Medulla oblongata (tissue), 1 donor: ENCODE measurements around the gene SCEL.
"Not testable (repeated sequence)": the region's sequence is repeated elsewhere in the genome, so short reads cannot be mapped to it uniquely, and the experiment has no call there.

Experiments
- DNase-seq: peaks from one replicate; pipeline ENCODE4 v3.0.0-alpha.2; 2015; ENCODE audit errors: extremely low spot score

SCEL gene

DNA sequence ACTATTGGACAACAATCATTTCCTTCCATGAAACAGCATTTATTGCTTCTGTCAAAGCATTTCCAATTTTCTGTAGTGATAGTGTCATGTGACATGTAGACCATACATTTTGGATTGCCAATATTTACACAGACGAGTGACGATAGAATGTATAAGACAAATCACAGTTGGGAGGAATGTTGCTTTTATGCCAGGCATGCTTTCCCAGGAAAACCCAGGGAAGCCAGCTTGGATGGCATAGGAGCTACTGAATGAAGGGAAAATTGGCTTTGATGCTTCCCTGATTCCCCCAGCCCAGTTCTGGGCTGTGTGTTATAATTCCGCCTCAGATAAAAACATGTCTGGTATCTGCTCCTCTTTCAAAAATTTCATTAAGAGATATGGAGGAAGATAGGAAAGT lies 22.5 kb downstream of the SCEL start:
- DNase-seq: no peak

DNA sequence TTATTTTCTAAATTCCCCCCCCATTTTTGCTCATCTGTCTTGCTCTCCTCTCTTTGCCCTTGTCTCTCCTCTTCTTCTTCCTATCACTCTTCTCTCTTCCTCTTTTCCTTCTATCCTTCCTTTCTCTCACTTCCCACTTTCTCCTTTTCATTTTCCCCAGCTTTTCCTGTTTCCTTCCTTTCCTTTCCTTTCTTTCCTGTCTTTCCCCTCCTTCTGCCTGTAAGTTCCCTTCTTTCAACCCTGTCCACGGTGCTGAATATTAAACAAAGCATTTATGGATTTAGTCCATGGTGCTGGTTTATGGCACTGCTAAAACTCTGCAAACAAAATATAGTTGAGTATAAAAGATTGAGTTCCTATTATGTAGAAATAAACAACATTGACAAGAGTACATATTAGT lies 27.6 kb downstream of the SCEL start:
- no peak for DNase-seq

DNA sequence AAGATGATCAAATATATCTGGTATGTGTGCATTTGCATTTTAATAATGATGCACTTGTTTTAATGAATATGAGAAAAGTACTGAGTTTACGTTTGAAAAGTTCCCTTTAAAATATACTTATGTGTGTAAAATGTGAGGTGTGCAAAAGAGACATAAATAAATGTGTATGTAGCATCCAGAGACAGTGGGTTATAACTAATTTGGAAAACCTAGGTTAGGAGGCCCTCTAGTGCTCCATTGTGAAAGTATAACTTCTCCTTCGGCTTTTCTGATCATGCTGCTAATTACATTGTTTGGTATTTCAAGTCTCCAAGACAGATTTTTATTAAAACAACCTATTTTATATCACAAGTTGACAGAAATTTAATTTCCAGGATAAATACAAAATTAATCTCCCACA lies 30.1 kb downstream of the SCEL start:
- peak; percentile 72 for DNase-seq

DNA sequence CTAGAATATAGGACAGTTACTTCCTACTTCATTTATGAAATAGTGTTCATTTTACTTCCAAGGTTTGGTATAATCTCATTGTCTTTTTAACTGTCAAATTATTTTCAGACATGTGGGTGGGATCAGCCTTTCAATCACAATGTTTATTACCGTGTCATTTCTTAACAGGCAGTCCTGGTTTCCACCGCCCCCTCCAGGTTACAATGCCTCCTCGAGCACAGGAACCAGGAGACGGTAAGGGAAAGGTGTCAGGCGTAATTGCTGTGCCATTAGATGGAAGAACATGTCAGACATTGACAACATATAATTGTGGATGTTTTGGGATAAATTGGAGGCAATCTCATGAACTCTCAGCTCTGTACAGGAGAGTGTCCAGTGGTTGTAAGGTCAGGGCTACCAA lies 36.5 kb downstream of the SCEL start:
- DNase-seq: no peak

DNA sequence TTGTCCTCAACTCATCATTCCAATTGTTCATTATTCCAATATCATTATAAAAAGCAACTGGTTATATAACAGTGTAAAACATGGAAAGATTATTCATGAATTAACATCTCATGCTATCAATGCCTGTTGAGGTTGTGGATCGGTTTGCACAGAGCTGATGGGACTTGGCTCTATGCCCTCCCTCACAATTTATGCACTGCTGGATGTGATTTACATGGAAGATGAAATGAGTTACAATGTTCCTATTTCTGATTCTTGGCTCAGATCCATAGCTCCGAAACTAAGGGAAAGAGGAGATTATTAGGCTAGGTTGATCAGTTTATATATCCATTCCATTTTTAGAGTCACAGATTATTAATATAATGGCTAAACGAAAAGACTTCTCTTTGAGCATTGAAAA lies 38.6 kb downstream of the SCEL start:
- DNase-seq: no peak

DNA sequence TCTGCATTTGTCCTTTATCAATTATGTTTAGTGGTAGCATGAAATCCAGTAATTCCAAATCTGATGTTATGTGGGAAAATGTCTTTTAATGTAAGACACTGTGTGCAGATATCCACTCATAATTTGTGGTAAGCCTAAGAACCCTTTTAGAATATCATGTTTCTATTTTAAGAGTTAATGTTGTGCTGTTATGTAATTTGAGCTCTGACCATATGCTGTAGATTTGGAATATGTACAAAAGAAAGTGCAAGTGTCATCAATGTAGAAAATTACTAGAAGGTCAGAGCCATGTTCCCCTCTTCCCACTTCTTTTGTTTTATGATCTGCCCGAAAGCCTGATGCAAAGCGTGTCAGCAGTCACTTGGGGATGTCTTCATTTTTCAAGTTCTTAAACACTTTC lies 44.5 kb downstream of the SCEL start:
- DNase-seq: no peak

DNA sequence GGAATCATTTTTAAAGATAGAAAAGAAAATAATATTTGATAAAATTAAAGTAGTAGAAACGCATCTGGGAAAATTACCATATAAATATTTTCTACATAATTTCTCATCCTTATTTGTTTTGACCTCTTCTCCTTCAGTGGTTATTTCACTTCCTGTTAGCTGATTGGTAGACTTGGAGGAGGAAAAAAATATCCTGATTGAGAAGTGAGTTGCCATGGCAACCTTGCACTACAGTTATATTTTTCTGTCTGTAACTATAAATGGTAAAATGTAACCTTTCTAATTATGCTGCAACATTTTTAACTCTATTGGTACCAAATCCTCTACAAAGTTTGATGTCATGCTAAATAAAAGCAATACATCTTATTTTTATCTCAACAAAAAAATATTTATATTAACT lies 45.2 kb downstream of the SCEL start:
- no peak for DNase-seq

DNA sequence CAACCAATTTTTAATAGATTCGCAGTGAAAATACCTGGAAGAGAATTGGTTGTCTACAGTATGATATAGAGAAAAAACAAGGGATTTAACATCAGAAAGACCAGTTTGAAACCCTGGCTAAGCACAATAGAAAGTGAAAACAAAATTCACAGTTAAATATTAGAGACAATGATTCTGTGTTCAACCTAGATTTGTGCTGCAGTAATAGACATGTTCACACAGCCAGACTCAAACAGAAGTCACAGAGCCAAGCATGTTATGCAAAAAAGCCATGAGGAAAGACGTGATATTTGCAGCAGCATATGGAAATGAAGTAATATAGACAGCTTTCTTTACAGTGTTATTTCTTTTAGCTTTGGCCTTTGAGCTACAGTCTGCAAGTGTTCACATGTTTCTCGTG lies 48.1 kb downstream of the SCEL start:
- peak; percentile 45 for DNase-seq

DNA sequence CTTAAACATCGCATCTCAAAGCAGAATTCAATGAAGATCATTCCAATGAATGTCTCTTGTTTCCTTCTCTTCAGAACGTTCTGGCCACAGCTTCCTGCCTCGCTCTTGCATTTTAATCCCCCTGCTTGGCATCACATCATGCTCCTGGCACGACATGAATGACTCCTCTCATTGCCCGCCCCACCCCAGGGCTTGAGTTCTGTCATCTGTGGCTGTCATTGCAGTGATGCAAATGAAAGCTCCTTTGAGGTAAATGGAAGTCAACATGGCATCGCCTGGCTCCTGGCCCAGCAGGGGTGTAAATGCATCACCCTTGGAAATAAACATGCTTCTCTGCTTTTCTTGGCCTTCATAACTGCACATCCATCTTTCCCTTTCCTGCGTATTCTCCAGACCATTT lies 48.6 kb downstream of the SCEL start:
- DNase-seq: peak; percentile 91

DNA sequence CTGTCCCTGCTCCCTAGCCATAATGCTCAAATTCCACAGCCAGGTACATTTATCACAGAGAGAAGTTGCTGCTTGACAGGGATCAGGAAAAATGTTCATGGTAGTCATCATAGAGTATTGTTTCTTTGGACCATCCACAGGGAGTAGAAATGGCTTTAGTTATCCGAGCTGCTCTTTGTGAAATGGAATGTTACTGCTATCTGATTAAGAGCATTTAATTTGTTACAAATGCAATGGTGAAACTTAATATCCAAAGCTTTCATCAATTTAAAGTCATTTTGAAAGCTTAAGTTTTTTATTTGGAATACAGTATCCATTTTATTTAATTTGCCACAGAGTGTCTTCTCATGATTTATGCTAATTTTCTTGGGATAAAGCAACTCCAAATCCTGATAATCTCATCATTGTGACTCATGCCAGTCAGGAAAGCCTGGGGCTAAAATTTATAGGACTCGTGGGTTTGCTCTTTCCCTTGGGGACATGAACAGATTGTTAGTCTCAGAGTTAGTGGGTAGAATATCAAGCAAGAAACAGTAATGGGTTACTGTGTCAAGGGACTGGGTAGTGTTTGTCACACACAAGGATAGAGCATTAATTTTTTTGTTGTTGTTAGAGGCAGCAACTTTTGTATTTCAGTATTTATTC lies 59.8 kb downstream of the SCEL start:
- no peak for DNase-seq

DNA sequence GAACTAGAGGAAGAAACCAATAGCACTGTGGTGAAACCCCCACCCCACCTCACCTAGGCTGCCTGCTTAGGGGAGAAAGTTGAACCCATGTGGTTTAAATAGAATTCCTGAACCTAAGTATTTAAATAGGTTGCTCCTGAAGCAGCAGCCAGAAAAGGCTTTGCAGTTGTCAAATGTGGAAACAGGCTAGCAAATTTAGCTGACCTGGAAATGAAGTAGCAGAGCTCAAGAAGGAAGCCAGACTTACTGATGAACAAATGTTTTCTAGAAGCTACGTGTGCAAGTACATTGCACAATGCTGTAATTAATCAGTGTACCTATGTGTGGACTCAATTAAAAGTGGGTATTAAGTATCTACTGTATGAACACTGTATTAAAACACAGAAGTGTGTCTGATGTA lies 61.3 kb downstream of the SCEL start:
- DNase-seq: no peak

DNA sequence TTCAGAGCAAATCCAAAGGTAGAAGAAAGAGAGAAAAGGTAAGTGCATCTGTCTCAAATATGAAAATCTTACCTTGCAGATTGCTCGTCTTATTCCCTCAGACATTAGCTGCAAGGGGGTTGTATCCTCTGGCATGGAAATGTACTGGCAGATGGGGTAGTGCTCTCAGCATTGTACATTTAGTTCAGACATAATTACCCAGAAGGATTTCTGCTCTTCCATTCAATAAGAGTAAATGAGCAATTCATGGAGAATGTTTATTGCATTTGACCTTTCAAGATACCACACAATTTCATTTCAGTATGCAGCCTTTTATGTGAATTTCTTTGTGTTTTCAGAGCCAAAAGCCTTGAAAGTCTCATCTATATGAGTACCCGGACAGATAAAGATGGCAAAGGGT lies 63.8 kb downstream of the SCEL start:
- DNase-seq: no peak

DNA sequence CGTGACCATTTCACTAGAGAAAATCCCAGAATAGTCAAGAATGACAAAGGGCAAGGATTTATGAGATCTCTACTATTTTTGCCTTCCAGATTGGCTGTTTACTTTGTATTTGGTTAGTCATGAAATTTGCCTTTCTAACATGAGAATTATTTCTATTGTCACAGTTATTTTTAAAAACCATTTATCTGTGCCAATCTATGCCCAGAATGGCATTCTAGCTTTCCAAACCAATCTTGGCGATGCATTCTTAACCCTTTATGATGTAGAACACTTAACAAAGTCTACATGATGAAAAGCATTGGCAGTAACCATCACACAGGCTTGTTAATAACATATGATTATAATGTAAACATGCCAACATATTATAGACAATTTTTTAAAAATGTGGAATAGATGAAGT lies 65.2 kb downstream of the SCEL start:
- no peak for DNase-seq

DNA sequence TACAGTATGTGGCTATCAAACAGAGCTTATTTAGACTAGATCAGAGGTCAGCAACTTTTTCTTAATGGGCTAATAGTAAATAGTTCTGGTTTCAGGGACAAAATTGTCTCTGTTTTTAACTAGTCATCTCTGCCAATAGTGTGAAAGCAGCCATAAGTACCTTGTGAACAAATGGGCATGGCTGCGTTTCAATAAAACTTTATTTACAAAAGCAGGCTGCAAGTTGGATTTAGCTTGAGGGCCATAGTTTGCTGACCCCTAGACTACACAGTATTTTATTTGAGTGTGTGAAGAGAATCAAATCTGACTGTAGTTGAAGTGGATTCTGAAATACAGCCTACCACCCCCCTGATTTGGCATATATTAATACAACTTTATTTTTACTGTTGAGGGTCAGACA lies 75.6 kb downstream of the SCEL start:
- DNase-seq: no peak

DNA sequence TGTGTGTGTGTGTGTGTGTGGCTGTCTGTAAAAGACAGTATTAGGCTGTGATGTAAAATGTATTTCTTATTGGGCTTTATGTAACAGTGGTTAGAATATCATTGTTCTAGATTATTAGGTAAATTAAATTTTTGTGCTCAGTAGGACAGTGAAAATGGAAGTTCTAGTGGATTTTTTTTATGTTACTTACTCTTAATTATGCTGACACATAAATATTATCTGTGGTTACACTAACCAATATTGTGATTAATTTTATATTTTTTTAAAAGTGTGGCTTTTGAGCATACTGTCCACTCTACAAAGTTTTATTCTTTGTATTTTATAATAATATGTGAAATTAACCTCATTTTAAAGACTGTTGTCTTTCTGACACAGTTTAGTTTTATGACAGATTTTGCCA lies 80.5 kb downstream of the SCEL start:
- DNase-seq: no peak

DNA sequence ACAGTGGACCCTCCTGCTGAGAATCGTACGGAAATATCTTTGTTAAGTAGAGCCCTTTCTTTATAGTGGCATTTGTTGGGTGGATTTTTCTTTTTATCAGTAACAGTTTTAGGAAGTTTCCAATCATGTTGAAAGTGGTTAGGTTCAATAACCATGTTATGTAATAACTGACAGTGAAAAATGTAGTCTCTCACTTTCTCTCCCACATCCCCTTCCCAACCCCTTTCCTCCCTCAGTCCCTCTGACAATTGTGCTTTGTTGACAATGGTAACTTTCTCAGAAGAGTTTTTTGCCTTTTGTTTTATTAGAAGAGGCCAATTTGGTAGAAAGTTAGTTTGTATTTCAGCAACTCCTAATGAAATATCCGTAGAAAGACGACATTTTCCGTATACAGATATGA lies 84.1 kb downstream of the SCEL start:
- DNase-seq: no peak

DNA sequence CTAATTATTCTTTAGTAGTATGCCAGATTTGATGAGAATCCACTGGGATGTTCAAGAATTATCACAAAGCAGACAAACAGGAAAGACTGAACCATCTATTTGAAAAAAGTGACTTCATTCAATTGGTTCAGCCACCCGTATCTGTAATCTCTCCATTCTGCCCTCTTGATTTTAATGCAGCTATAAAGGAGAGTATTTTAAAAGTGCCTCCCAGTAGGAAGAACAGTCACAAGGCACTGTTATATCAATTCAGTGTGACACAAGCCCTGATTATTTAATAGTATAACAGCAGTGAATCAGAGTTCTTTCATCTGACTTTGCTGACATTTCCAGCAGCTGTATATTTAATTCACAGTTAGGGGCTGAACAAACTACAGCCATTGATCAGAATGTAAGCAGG lies 84.6 kb downstream of the SCEL start:
- no peak for DNase-seq

DNA sequence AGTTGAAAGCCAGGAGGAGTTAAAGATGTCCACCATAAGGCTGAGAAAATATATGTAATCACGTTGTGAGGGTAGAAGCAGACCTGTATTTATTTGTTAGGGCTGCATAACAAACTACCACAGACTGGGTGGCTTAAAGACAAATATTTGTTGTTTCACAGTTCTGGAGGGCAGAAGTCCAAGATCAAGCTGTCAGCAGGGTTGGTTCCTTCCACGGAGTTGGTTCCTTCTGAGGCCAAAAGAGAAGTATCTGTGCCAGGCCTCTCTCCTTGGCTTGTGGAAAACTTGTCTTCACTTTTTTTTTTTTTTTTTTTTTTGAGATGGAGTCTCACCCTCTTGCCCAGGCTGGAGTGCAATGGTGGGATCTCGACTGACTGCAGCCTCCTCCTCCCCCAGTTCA lies 88.3 kb downstream of the SCEL start:
- DNase-seq: peak; percentile 54

DNA sequence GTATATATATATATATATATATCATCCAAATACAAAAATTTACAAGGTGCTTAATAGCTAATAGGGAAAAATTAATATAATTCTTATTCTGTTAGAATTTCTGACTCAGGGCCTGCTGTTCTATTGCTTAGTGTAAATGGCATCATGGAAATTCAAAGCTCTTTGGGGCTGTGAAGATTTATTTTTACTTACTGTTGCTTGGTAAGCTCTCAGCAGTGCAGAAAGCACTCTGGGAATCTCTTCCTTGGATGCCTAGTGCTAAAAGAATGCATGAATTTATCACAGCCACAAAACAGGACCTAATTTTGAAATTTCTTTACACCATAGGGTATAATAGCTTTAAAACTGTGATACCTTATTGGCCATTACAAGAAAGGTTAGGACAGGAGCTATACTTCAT lies 92.7 kb downstream of the SCEL start:
- no peak for DNase-seq

DNA sequence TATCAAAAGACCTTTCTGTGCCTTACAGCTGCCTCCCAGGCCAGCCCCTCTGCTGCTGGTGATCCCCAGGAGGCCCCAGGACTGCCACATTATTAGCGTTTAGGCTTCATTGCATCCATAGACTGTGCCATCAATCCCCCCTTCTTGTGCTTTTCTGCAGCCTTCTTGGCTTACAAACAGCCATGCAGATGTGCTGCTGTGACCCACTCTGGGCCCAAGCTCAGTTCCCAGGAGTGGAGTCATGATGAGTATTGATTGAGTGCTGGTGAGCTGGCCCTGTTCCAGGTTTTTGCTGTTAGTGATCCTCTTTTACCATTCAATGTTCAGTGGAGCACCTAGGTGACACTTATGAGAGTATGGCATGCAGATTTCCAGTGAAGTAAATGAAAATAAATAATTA lies 102.1 kb downstream of the SCEL start:
- no peak for DNase-seq

DNA sequence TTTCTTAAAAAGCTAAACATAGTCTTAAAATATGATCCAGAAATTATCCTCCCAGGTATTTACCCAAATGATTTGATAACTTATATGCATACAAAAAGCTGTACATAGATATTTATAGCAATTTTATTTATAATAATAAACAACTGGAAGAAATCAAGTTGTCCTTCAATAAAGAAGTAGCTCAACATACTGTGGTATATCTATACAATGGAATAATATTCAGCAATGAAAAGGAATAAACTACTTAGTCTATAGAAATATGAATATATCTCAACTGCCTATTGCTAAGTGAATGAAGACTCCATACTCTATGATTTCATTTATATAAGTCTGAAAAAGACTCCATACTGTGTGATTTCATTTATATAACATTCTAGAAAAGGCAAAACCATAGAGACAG lies 114.9 kb downstream of the SCEL start:
- no peak for DNase-seq

DNA sequence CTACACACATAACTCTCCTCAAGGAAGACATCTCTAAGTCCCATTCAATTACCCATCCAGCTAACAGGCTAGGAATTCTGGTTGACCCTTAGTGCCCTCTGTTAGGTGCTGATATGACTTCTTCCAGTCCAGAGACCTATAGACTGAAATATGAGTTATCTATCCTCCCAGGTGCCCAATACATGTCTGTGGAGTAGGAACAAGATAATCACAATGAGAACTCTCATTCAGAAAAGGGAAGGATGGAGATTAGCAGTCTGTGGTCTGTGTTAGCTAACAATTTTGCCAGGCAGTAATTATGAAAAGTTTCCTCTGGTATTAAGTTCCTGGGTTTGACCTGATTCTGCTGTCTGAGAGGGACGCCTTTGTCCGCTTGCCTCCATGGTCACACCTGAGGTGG lies 117.8 kb downstream of the SCEL start:
- no peak for DNase-seq

DNA sequence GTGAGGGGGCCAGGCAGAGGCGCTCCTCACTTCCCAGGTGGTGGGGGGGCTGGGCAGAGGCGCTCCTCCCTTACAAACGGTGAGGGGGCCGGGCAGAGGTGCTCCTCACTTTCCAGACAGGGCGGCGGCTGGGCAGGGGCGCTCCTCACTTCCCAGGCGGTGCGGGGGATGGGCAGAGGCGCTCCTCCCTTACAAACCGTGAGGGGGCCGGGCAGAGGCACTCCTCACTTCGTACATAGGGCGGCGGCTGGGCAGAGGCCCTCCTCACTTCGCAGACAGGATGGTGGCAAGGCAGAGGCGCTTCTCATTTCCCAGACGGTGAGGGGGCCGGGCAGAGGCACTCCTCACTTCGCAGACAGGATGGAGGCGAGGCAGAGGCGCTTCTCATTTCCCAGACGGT lies 124.5 kb downstream of the SCEL start:
- not testable (repeated sequence) for DNase-seq

DNA sequence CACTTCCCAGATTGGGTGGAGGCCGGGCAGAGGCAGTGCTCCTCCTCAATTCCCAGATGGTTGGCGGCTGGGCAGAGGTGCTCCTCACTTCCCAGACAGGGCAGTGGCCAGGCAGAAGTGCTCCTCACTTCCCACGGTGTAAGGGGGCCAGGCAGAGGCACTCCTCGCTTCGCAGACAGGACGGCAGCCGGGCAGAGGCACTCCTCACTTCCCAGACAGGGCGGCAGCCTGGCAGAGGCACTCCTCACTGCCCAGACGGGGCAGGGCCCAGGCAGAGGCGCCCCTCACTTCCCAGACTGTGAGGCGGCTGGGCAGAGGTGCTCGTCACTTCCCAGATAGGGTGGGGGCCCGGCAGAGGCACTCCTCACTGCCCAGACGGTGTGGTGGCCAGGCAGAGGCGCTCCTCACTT lies 125.3 kb downstream of the SCEL start:
- DNase-seq: no peak

DNA sequence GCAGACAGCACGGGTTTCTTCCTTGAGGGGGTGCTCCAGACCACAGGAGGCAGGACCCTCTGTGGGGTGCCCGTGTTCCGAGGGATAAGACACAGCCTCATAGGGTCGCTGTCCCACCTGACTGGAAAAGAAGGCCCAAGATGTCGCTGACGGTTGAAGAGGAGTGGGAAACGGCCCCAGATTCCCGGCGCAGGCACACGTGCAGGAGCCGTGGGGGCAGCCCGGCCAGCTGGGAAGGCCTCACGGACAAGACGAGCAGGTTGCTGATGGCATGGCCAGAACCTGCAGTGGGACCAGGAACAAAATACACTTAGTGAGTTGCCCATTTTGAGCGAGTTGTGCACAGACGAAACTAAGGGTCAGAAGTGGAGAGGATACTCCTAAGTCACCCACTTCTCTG lies 126.8 kb downstream of the SCEL start:
- DNase-seq: not testable (repeated sequence)
